Stimulated activated CD4-positive, alpha-beta T cell treated with anti-CD3 and anti-CD28 coated beads, Interleukin-4, amount 100 ng/mL, for 48 hours (primary cell): ENCODE data around the gene ANKS4B.
A peak's percentile ranks its signal among the peaks of the same experiment; 100 is the strongest.
"Not testable (repeated sequence)": the region's sequence is repeated elsewhere in the genome, so short reads cannot be mapped to it uniquely, and the experiment has no call there.

Experiments
- DNase-seq, 2 donors: peaks; one replicate each; pipeline ENCODE4 v3.0.0-alpha.2; 2020; ENCODE audit warnings: low read depth in 2 of 2

ANKS4B gene

DNA sequence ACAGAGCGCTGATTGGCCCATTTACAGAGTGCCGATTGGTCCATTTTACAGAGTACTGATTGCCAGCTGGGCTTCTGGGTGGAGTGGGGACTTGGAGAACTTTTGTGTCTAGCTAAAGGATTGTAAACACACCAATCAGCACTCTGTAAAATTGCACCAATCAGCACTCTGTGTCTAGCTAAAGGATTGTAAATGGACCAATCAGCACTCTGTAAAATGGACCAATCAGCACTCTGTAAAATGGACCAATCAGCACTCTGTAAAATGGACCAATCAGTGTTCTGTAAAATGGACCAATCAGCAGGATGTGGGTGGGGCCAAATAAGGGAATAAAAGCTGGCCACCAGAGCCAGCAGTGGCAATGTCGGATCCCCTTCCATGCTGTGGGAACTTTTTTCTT lies 56.3 kb downstream of the ANKS4B start:
- not testable (repeated sequence) for DNase-seq

DNA sequence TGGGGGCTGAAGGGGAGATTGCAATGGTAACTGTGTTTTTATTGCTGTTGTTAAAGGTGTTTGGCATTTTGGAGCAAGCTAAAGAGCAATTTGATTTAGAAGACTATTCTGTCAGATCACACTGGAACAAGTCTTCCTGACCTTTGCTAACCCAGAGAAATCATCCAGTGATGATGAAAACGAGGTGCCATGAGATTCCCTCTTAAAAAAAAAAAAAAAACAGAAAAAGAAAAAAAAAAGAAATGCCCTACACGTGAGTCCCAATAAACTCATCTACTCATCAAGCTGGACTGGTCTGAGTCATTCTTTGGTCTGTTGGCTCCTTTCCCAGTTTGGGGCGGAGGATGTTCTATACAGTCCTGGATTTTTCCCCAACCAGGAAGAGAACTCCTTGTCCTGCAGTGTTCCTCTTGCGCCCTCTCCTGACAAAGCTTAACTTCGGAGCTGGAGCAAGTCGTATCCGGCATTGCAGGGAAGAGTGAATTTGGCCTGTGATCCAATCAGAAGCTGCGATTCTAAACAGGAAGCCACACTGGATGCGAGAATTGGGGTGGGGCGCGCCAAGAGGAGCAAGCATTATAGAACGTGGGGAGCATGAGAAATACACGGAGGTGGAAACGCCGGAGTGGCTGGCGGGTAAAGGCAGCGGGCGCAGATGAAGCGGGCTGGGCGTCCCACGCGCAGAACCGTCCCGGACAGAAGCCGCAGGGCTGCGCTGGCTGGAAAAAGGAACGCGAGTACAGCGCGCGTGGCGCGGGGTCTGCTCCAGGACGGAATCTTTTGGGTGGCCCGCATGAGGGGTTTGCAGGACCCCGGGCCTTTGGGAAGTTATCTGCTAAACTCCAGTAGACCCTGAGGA lies 67.0 kb downstream of the ANKS4B start:
- peak; percentile 42 to 64 for DNase-seq

DNA sequence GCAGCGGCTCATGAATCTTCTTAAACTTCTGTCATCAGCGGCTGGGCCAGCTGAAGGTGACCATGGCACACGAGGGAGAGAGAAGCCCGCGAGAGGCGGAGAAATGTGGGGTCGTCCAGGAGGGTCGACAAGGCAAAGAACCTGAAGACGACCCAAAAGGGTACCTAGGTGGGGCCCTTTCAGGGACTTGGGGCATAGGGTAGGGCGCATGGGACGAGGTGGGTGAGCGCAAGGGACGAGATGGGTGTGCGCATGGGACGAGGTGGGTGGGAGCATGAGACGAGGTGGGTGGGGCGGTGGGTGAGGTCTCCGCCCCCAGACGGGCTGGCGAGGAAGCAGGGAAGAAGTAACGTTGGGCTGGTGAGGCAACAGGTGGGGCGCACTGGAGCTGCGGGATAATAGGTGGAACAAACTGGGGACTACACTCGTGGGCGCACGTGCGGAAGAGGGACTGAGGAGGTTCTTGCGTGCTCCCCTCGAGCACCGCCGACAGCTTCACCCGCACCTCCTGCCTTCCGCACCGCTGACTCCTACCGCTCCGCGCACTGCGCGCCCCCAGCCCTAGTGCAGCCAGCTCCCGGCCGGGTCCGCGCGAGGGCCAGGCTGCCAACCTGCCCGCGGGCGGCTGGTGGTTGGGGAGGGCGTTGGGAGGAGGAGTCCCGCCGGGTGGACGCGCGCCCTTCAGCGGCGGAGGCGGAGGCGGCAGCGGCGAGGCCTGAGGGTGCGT lies 67.8 kb downstream of the ANKS4B start:
- DNase-seq, result peak; percentile 27 to 34

DNA sequence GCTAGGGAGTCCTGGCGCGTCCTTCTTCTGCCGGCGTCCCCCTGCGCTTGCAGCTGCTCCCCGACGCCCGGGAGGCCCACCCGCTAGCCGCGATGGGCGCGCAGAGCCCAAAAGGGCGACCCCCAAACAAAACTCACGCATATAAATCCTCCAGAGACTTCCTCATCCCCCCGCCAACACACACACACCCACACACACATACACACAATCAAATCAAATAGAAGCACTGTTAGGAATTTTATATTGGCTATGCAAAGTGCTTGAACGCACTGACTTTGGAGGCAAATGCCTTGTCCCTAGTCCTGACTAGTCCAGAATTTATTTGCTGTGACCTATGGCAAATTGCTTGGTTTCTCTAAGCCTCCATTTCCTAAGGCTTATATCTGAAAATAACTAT lies 68.4 kb downstream of the ANKS4B start:
- no peak for DNase-seq

DNA sequence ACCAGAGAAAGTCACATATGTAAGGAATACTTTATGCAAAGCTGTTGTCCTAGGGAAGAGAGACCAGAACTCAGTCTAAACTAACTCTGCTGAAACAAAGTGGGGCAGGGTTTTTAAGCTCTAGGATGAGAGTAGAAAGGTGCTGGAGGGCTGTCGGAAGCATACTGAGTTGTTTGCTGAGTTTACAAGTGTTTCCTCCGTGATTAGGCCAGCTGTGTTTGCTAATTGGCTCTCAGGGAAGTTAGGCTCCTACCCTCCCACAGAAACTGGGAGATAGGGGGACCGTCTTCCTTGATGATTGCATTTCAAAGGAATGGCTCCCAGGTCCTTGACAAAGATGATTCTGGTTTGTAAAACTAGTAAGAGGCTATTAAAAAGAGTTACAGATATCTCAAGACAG lies 69.0 kb downstream of the ANKS4B start:
- DNase-seq, result no peak

DNA sequence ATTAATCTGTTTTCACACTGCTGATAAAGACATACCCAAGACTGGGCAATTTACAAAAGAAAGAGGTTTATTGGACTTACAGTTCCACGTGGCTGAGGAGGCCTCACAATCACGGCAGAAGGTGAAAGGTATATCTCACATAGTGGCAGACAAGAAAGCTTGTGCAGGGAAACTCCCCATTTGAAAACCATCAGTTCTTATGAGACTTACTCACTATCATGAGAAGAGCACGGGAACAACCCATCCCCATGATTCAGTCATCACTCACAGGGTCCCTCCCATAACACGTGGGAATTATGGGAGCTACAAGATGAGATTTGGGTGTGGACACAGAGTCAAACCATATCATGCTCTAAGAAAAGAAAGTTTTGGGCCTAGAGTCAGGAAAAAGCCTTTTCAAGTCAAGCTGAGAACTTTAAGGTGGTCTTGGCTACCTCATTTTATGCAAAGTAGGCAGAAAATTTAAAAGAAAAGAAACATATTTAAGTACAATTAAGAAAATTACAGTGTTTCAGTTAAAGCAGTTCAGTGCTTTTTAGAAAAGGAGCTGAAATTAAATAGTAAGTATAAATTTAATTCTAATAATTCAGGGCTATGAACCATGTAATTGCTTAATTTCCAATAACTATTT lies 69.5 kb downstream of the ANKS4B start:
- no peak for DNase-seq
